Activated T-cell treated with anti-CD3 and anti-CD28 coated beads, Interleukin-2, amount 50 U/mL, for 48 hours (primary cell): ENCODE data around the gene CD3E.
A peak's percentile ranks its signal among the peaks of the same experiment; 100 is the strongest.

Source experiments
- DNase-seq, 2 experiments: peaks; one replicate each; pipeline ENCODE4 v3.0.0-alpha.2; 2020

The CD3E gene

GRCh38 chr11:118291477-118292135 lies 12.9 kb upstream of the CD3E start:
- DNase-seq: no peak

DNA sequence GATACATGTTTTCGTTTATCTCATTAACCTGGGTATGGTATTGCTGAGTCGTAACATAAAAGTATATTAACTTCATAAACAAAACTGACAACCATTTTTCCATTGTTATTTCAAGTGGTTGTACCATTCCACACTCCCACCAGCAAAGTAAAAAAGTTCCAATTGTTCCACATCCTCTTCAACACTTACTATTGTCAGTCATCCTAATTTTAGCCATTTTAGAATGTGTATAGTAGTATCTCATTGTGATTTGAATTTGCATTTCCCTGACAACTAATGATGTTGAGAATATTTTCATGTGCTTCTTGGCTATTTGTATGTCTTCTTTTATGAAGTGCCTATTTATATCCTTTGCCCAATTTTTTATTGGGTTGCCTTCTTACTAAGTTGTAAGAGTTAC lies 10.5 kb upstream of the CD3E start:
- DNase-seq: no peak

DNA sequence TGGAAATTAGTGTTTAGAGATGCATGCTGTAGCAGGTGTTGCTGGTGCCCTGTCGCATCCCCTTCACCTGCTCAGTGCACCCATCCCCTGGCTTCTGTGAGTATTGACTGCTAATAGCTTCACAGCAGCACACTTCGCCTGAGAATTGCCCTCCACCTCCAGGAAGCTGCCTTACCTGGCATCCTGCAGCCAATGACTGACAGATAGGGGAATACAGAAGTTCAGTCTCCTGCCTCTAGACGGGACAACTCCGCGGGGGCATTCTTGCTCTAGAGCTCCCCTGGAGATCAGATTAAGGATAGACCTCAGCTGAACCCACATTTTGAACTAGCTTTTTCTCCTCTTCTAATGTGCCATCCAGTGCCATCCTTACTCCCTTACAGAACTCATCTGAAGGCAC lies 9.3 kb upstream of the CD3E start:
- no peak for DNase-seq

- peak in 1 of 2 experiments; percentile 63 for DNase-seq
Measured at GRCh38 chr11:118295815-118296454, 8.6 kb upstream of the CD3E start.

- no peak for DNase-seq
Measured at GRCh38 chr11:118301600-118302195, 2.8 kb upstream of the CD3E start.

DNA sequence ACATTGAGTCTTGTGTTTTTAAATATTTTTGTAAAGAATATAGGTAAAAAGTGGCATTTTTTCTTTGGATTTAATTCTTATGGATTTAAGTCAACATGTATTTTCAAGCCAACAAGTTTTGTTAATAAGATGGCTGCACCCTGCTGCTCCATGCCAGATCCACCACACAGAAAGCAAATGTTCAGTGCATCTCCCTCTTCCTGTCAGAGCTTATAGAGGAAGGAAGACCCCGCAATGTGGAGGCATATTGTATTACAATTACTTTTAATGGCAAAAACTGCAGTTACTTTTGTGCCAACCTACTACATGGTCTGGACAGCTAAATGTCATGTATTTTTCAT lies 333 bp upstream of the CD3E start:
- no peak for DNase-seq

GRCh38 chr11:118305726-118306125 lies 1.2 kb downstream of the CD3E start:
- peak; percentile 57 for DNase-seq

GRCh38 chr11:118306556-118306955 lies 2.0 kb downstream of the CD3E start:
- peak; percentile 57 to 65 for DNase-seq

- peak in 1 of 2 experiments; percentile 46 for DNase-seq
Measured at GRCh38 chr11:118308995-118309528, 4.5 kb downstream of the CD3E start.

GRCh38 chr11:118310271-118310670 lies 5.7 kb downstream of the CD3E start:
- DNase-seq: no peak

- no peak for DNase-seq
Measured at GRCh38 chr11:118310781-118311485, 6.4 kb downstream of the CD3E start.

DNA sequence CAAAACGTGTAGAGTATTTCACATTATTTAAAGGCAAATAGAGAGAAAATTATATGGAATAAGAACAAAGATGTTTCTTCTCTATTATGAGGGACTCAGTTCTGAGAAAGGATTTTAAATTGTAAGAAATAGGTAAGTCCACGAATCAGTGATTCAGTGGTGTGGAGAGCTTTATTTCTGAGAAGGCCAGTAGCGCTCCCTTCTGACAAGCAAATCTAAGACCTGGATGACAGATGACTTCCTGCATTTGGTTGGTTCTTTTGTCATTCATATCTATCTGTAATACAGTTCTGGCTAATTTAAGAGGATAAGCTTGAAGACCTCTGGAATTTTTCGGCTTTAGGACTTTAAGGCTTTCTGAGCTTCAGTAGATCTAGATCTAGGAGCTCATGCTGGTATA lies 7.0 kb downstream of the CD3E start:
- no peak for DNase-seq

- DNase-seq: no peak
Measured at GRCh38 chr11:118312328-118312727, 7.8 kb downstream of the CD3E start.

GRCh38 chr11:118313242-118313641 lies 8.7 kb downstream of the CD3E start:
- no peak for DNase-seq

GRCh38 chr11:118314988-118315411 lies 10.5 kb downstream of the CD3E start:
- no peak for DNase-seq

DNA sequence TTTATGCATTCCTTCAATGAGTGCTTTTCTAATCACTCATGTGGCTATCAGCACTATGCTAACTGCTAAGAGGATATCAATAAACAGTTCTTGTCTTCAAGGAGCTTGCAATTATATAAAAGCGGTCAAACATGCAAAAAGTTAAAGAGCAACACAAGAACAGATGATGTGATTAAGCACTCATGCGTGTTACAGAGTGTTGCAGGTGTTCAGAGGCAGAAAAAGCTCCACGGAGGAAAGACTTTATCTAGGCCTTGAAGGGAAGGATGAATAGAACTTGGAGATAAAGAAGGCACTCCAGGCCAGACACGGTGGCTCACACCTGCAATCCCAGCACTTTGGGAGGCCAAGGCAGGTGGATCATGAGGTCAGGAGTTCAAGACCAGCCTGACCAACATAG lies 13.6 kb downstream of the CD3E start:
- DNase-seq: no peak

DNA sequence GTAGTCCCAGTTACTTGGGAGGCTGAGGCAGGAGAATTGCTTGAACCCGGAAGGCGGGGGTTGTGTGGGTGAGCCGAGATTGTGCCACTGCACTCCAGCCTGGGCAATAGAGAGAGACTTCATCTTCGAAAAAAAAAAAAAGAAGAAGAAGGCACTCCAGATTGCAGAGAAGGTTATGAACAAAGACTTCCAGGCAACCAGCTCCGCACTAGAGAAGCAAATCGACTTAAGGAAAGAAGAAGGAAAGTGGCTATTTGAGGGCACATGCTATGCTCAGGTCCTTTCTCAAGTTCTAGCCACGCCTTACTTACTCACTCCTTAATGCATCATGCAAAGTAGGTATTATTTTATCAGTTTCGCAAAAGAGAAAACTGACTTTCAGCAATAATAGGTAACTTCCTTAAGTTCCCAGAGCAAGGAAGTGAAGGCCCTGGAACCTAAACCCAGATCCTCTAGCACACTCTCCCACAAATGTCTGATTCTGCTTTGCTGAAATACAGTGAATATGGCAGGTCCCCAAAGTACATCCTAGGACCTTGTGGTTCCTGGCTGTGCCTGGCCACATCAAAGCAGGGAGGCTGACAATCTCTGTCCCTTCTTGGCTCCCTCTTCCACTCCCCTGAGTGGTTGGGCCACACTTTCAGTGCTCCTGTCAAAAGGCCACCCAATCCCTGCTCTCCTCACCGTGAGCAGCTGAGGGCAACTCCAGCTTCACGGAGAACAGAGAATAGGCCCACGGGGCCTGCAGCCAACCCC lies 14.2 kb downstream of the CD3E start:
- no peak for DNase-seq

- no peak for DNase-seq
Measured at GRCh38 chr11:118319337-118319707, 14.8 kb downstream of the CD3E start.

DNA sequence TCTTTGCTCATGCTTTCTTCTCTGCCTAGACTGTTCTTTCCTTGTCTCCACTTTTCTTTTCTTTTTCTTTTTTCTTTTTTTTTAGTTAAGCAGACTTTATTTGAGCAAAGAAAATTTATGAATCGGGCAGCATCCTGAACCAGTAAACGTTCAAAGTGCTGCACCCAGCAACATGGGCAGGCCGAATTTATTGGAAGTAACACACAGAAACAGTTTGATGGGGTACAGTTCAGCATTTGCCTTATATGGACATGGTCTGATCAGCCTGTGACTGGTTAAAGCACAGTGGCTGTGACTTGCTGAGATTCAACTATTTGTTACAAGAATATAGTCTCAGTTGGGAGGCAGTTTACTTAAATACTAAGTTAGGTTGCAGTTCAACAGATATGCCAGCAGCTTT lies 16.0 kb downstream of the CD3E start:
- no peak for DNase-seq

DNA sequence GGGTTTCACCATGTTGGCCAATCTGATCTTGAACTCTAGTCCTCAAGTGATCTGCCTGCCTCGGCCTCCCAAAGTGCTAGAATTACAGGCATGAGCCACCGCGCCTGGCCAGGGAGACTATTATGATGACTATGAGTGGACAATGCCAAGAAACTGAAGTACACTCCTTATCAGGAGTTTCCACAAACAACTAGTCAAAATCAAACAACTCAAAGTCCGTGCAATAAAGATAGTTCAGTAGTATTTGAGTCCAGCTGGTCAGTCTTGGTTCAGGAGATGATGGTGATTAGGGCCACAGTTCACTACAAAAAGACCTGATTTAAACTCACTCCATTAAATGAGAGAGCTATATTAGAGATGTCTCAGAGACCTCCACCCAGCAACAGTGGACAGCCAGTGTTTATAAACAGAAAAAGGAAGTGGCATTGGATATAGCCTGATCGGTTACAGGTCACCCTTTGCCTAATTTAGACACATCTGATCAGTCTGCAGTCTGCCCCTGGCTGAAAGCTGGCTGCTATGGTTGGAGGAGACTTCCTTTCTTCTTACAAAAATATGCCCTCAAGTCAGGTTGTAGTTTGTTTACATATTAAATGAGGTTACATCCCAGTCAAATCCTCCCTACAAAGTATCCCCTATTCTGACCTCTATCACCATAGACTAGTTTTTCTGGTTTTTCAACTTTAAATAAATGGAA lies 17.0 kb downstream of the CD3E start:
- no peak for DNase-seq

- DNase-seq: no peak
Measured at GRCh38 chr11:118322721-118323120, 18.2 kb downstream of the CD3E start.

- DNase-seq: no peak
Measured at GRCh38 chr11:118325283-118325682, 20.8 kb downstream of the CD3E start.
